Activated CD4-positive, alpha-beta memory T cell treated with anti-CD3 and anti-CD28 coated beads for 36 hours (primary cell): ENCODE data around the gene SLC35G1. TPM values are rescaled to one million over a fixed set of nuclear protein-coding genes. Genes with fewer than 3 reads are reported as not detected.

Source experiments
- CTCF ChIA-PET: fragments of 350-600 bp; sonication (Branson Sonifier 250); formaldehyde crosslinking; loops from one replicate; lab custom pipeline; 2021; ENCODE audit warnings: antibody characterized with exemption, inconsistent platforms; lab: Charles Lee
- POLR2A ChIA-PET: fragments of 350-600 bp; sonication (Branson Sonifier 250); formaldehyde crosslinking; loops from one replicate; lab custom pipeline; 2021; ENCODE audit warnings: antibody characterized with exemption; lab: Charles Lee
- DNase-seq: peaks from one replicate; pipeline ENCODE4 v3.0.0-alpha.2; 2020
- H3K27ac Mint-ChIP-seq: one replicate; pipeline ENCODE4 v1.8.0; 2021; ENCODE audit warnings: mixed read lengths
- H3K27me3 Mint-ChIP-seq: one replicate; pipeline ENCODE4 v1.8.0; 2021; ENCODE audit warnings: mixed read lengths
- H3K36me3 Mint-ChIP-seq: one replicate; pipeline ENCODE4 v1.8.0; 2021; ENCODE audit warnings: mixed read lengths
- H3K4me1 Mint-ChIP-seq: one replicate; pipeline ENCODE4 v1.8.0; 2021; ENCODE audit warnings: low read depth, mixed read lengths
- H3K4me3 Mint-ChIP-seq: one replicate; pipeline ENCODE4 v1.8.0; 2021; ENCODE audit warnings: mild to moderate bottlenecking, mixed read lengths
- H3K9me3 Mint-ChIP-seq: one replicate; pipeline ENCODE4 v1.8.0; 2021; ENCODE audit warnings: mixed read lengths
- intact Hi-C: fragments of 100-400 bp; cut with micrococcal nuclease; formaldehyde crosslinking; loops from one replicate; pipeline ENCODE4 v1.15.1; 2023
- total RNA-seq, 2 experiments: library from RNA; stranded (reverse); gene quantifications; one replicate each; pipeline ENCODE4 v1.2.3, GENCODE V29; 2021

Gene SLC35G1
- total RNA-seq, 2 experiments from 2014 or later: 2.8 to 3.0 TPM

GRCh38 chr10:93926613-93927012 lies 32.8 kb downstream of the SLC35G1 start:
- intact Hi-C loops: loop anchor here (10.0 kb wide), 1 partner anchor 112 kb away; no protein-coding TSS in a partner anchor
- Mint-ChIP-seq H3K4me1 (no peaks in the 10 kb centered on the region), H3K4me3 (no peak overlapping the region), H3K27ac (no peak overlapping the region), H3K9me3 (peaks cover 6% of the 10 kb centered on the region), H3K36me3 (peaks cover 3% of the 10 kb centered on the region), H3K27me3 (no peaks in the 10 kb centered on the region)
- ChIA-PET POLR2A (no interaction called here), CTCF (no interaction called here)
- DNase-seq: no peak

GRCh38 chr10:93938140-93938539 lies 44.4 kb downstream of the SLC35G1 start:
- POLR2A ChIA-PET: no interaction called here
- Mint-ChIP-seq H3K27me3 (no peaks in the 10 kb centered on the region), H3K36me3 (no peaks in the 10 kb centered on the region), H3K9me3 (peaks cover 2% of the 10 kb centered on the region), H3K4me1 (no peaks in the 10 kb centered on the region), H3K27ac (no peak overlapping the region), H3K4me3 (no peak overlapping the region)
- intact Hi-C loops: no loop called here
- CTCF ChIA-PET: no interaction called here
- no peak for DNase-seq

GRCh38 chr10:93940881-93941280 lies 47.1 kb downstream of the SLC35G1 start:
- Mint-ChIP-seq H3K4me3 (no peak overlapping the region), H3K27ac (no peak overlapping the region), H3K27me3 (no peaks in the 10 kb centered on the region), H3K36me3 (no peaks in the 10 kb centered on the region), H3K9me3 (no peaks in the 10 kb centered on the region), H3K4me1 (no peaks in the 10 kb centered on the region)
- ChIA-PET CTCF (no interaction called here), POLR2A (no interaction called here)
- intact Hi-C loops: no loop called here
- no peak for DNase-seq

GRCh38 chr10:93941606-93942005 lies 47.8 kb downstream of the SLC35G1 start:
- Mint-ChIP-seq H3K27ac (no peak overlapping the region), H3K9me3 (no peaks in the 10 kb centered on the region), H3K36me3 (no peaks in the 10 kb centered on the region), H3K4me3 (no peak overlapping the region), H3K27me3 (no peaks in the 10 kb centered on the region), H3K4me1 (no peaks in the 10 kb centered on the region)
- DNase-seq: no peak
- intact Hi-C loops: no loop called here
- ChIA-PET CTCF (no interaction called here), POLR2A (no interaction called here)

- POLR2A ChIA-PET: no interaction called here
- Mint-ChIP-seq H3K27ac (no peak overlapping the region), H3K9me3 (no peaks in the 10 kb centered on the region), H3K36me3 (no peaks in the 10 kb centered on the region), H3K27me3 (no peaks in the 10 kb centered on the region), H3K4me3 (no peak overlapping the region), H3K4me1 (no peaks in the 10 kb centered on the region)
- intact Hi-C loops: no loop called here
- DNase-seq: no peak
- CTCF ChIA-PET: no interaction called here
These were observed 52.0 kb downstream of the SLC35G1 start for GRCh38 chr10:93945819-93946218.

- no peaks in the 10 kb centered on the region for H3K27me3 Mint-ChIP-seq
- H3K36me3 Mint-ChIP-seq: no peaks in the 10 kb centered on the region
- no peak for DNase-seq
- ChIA-PET POLR2A (no interaction called here), CTCF (no interaction called here)
- H3K4me3 Mint-ChIP-seq: no peak overlapping the region
- intact Hi-C loops: no loop called here
- H3K27ac Mint-ChIP-seq: no peak overlapping the region
- no peaks in the 10 kb centered on the region for H3K9me3 Mint-ChIP-seq
- no peaks in the 10 kb centered on the region for H3K4me1 Mint-ChIP-seq
These were observed 53.3 kb downstream of the SLC35G1 start for GRCh38 chr10:93947055-93947454.

GRCh38 chr10:93947524-93947923 lies 53.7 kb downstream of the SLC35G1 start:
- intact Hi-C loops: no loop called here
- H3K27ac Mint-ChIP-seq: no peak overlapping the region
- CTCF ChIA-PET: no interaction called here
- no peaks in the 10 kb centered on the region for H3K36me3 Mint-ChIP-seq
- H3K4me1 Mint-ChIP-seq: no peaks in the 10 kb centered on the region
- no peaks in the 10 kb centered on the region for H3K9me3 Mint-ChIP-seq
- no peak for DNase-seq
- POLR2A ChIA-PET: no interaction called here
- H3K27me3 Mint-ChIP-seq: no peaks in the 10 kb centered on the region
- no peak overlapping the region for H3K4me3 Mint-ChIP-seq

GRCh38 chr10:93951905-93952304 lies 58.1 kb downstream of the SLC35G1 start:
- no peak for DNase-seq
- H3K27me3 Mint-ChIP-seq: no peaks in the 10 kb centered on the region
- no peaks in the 10 kb centered on the region for H3K9me3 Mint-ChIP-seq
- no peak overlapping the region for H3K27ac Mint-ChIP-seq
- intact Hi-C loops: no loop called here
- ChIA-PET POLR2A (no interaction called here), CTCF (no interaction called here)
- no peak overlapping the region for H3K4me3 Mint-ChIP-seq
- no peaks in the 10 kb centered on the region for H3K4me1 Mint-ChIP-seq
- no peaks in the 10 kb centered on the region for H3K36me3 Mint-ChIP-seq

Other genes with a start within 250 kb of the SLC35G1 start
- gene FRA10AC1, start 191.4 kb upstream of the SLC35G1 start, total RNA-seq: 10 to 100 TPM; 18.6 to 19.0 TPM
- not detected for gene LGI1, start 136.0 kb upstream of the SLC35G1 start, total RNA-seq
- under 1 TPM in 1 of 2 experiments, not detected in 1; 0.02 TPM for gene PLCE1, start 100.0 kb downstream of the SLC35G1 start, total RNA-seq